ENCODE results near the gene SLC7A5.
"Not testable (repeated sequence)": the region's sequence is repeated elsewhere in the genome, so short reads cannot be mapped to it uniquely, and the experiment has no call there.

DNA sequence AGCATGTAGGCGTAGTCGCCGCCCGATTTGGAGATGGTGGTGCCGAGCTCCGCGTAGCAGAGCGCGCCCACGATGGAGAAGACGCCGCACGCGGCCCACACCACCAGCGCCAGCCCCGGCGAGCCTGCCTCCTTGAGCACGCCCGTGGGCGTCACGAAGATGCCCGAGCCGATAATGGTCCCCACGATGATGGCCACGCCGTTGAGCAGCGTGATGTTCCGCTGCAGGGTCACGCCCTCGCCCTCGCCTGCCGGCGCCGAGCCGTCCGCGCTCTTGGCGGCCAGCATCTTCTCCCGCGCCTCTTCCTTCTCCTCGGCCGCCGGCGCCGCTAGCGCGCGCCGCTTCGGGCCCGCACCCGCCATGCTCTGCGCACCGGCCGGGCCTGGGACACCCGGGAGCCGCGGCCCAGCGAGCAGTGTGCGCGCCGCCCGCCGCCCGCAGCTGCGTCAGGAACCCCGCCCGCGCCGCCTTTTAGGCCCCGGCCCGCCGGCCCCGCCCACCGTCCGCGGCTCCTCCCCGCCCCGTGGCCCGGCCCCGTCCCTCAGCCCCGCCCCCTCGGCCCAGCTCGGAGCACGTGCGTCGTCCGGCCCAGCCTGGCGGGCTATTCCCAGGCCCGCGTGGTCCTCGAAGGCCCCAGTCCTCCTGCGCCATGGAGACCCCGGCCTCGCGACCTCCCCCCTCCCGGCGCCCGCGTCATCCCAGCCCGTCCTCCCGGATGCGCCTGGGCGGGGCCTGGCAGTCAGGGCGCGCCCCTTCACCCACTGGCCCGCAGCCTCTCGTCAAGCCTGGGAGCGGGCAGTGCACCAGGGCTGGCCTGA is at the start of gene SLC7A5:
- TF ChIP-seq, protein P1, sequence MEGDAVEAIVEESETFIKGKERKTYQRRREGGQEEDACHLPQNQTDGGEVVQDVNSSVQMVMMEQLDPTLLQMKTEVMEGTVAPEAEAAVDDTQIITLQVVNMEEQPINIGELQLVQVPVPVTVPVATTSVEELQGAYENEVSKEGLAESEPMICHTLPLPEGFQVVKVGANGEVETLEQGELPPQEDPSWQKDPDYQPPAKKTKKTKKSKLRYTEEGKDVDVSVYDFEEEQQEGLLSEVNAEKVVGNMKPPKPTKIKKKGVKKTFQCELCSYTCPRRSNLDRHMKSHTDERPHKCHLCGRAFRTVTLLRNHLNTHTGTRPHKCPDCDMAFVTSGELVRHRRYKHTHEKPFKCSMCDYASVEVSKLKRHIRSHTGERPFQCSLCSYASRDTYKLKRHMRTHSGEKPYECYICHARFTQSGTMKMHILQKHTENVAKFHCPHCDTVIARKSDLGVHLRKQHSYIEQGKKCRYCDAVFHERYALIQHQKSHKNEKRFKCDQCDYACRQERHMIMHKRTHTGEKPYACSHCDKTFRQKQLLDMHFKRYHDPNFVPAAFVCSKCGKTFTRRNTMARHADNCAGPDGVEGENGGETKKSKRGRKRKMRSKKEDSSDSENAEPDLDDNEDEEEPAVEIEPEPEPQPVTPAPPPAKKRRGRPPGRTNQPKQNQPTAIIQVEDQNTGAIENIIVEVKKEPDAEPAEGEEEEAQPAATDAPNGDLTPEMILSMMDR (conservative IDR thresholded peaks at IDR 0.05; ENCODE audit: low read length), result not testable (repeated sequence)
- not testable (repeated sequence) for TF ChIP-seq EZH2phosphoT487 (IDR thresholded peaks at IDR 0.05; ENCODE audit: borderline replicate concordance, low read depth, low read length)
